Transverse colon (tissue), 4 donors: Measurements from ENCODE around the gene GALNT10. TPM values are rescaled to one million over a fixed set of nuclear protein-coding genes. Genes with fewer than 3 reads are reported as not detected.

Experiments
- DNase-seq: peaks from one replicate; pipeline ENCODE4 v3.0.0-alpha.2; 2019
- H3K27ac ChIP-seq, 4 donors: fragments of 200-600 bp; sonication (generic); 2 replicates each; pipeline ENCODE4 v1.5.1; 2016 to 2018; ENCODE audit warnings: inconsistent platforms in 4 of 4
- H3K27me3 ChIP-seq: fragments of 200-600 bp; sonication (generic); 2 replicates; pipeline ENCODE4 v1.5.1; 2017; ENCODE audit warnings: inconsistent platforms
- H3K36me3 ChIP-seq, 4 donors: fragments of 200-600 bp; sonication (generic); 2 replicates each; pipeline ENCODE4 v1.5.1; 2017 to 2019; ENCODE audit warnings: inconsistent platforms in 4 of 4
- H3K4me1 ChIP-seq, 4 donors: fragments of 200-600 bp; sonication (generic); 2 replicates each; pipeline ENCODE4 v1.5.1; 2017 to 2020; ENCODE audit warnings: inconsistent platforms in 4 of 4
- H3K4me3 ChIP-seq, 4 donors: fragments of 200-600 bp; sonication (generic); 1 replicate in 1 of 4; 2 replicates in 3 of 4; pipeline versions ENCODE4 v1.5.1 to v1.6.1; 2017 to 2019; ENCODE audit warnings: inconsistent platforms in 4 of 4
- H3K9me3 ChIP-seq, 2 donors: fragments of 200-600 bp; sonication (generic); 2 replicates each; pipeline ENCODE4 v1.5.1; 2017 to 2019; ENCODE audit warnings: inconsistent platforms in 2 of 2
- EP300 ChIP-seq: sonication (generic); formaldehyde crosslinking; IDR thresholded peaks from one replicate; pipeline ENCODE4 v1.6.1; 2017; ENCODE audit warnings: antibody characterized with exemption, low read depth
- POLR2A ChIP-seq: fragments of 450-650 bp; IDR thresholded peaks from one replicate; pipeline ENCODE4 v1.6.1; 2016; ENCODE audit warnings: antibody characterized with exemption, mild to moderate bottlenecking, moderate library complexity
- POLR2AphosphoS5 ChIP-seq, 3 donors: sonication (generic); formaldehyde crosslinking; IDR thresholded peaks; one replicate each; pipeline ENCODE4 v1.6.1; 2016; ENCODE audit warnings: antibody characterized with exemption in 3 of 3
- WGBS, 2 donors: methylation state at CpG; one replicate each; pipeline ENCODE4 v1.1.5; 2018; ENCODE audit warnings: low coverage in 1 of 2; 5-methylcytosine and 5-hydroxymethylcytosine counted together
- in situ Hi-C, 4 donors: fragments of 200-750 bp; cut with MboI; loops; one replicate each; pipeline versions ENCODE4 v1.15.0 to v1.15.1; 2017; ENCODE audit warnings: low sequenced_read_pairs in 3 of 4, low pct_ligation_motif_present in 1 of 4, low pct_unique_long_range_greater_than_20kb in 1 of 4
- intact Hi-C: fragments of 100-400 bp; cut with DNase I; formaldehyde crosslinking; loops from one replicate; pipeline ENCODE4 v1.15.1; 2023; ENCODE audit warnings: low total_unique reads
- total RNA-seq, 4 donors: library from RNA; depleted of rRNA; stranded (reverse); fragments of >200 nt; gene quantifications; one replicate each; pipeline ENCODE4 v1.1.0, GENCODE V29; 2016
- TF ChIP-seq, protein P1 (sequence below), 5 experiments: fragments of 200-600 bp in 3 of 5; fragments of 450-650 bp in 2 of 5; sonication (generic) in 3 of 5; IDR thresholded peaks; 1 replicate in 2 of 5; 2 replicates in 3 of 5; pipeline ENCODE4 v1.5.1; 2016 to 2017; ENCODE audit warnings: antibody characterized with exemption in 5 of 5, inconsistent platforms in 3 of 5, mild to moderate bottlenecking in 2 of 5, moderate library complexity in 1 of 5

Gene GALNT10
- total RNA-seq, 4 donors from 2014 or later, result 18.7 to 142 (median 39.3) TPM

DNA sequence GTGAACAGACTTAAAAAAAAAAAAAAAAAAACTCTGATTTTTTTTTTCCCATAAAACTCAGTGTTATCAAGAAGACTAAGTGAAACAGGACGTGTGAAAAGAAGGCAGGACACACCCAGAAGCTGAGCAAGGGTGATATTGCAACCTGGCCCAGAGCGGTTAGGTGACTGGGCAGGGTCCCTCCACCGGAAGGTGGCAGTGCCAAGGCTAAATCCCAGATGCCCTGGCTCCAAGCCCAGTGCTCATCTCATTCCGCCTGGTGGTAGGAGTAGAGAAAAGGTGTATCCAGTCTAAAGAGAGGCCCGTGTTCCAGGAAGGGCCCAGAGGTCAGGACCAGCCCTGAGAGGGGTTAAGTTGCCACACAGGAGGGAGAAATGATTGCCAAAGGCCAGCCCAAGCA is 203.8 kb downstream of the GALNT10 start:
- Histone ChIP-seq H3K27me3 (no peaks in the 10 kb centered on the region), H3K4me1 (peaks cover 0 to 19% (median 2%) of the 10 kb centered on the region in 4 donors), H3K9me3 (no peaks in the 10 kb centered on the region), H3K36me3 (no peaks in the 10 kb centered on the region), H3K27ac (no peak overlapping the region), H3K4me3 (no peak overlapping the region)
- 39 to 54% methylated on average over 3 to 5 of the region's 5 CpGs for WGBS, 2 donors
- in situ Hi-C loops (no loop called here), intact Hi-C loops (no loop called here)
- peak; percentile 65 for DNase-seq
- TF ChIP-seq, protein P1, sequence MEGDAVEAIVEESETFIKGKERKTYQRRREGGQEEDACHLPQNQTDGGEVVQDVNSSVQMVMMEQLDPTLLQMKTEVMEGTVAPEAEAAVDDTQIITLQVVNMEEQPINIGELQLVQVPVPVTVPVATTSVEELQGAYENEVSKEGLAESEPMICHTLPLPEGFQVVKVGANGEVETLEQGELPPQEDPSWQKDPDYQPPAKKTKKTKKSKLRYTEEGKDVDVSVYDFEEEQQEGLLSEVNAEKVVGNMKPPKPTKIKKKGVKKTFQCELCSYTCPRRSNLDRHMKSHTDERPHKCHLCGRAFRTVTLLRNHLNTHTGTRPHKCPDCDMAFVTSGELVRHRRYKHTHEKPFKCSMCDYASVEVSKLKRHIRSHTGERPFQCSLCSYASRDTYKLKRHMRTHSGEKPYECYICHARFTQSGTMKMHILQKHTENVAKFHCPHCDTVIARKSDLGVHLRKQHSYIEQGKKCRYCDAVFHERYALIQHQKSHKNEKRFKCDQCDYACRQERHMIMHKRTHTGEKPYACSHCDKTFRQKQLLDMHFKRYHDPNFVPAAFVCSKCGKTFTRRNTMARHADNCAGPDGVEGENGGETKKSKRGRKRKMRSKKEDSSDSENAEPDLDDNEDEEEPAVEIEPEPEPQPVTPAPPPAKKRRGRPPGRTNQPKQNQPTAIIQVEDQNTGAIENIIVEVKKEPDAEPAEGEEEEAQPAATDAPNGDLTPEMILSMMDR (IDR thresholded peaks at IDR 0.05), result peak in 3 of 5 experiments; percentile 20 to 39 (median 32)
- no peak for TF ChIP-seq POLR2A

GRCh38 chr5:154395407-154396106 is 205.0 kb downstream of the GALNT10 start:
- Histone ChIP-seq H3K27ac (no peak overlapping the region), H3K9me3 (no peaks in the 10 kb centered on the region), H3K36me3 (no peaks in the 10 kb centered on the region), H3K4me1 (peaks cover 0 to 19% (median 2%) of the 10 kb centered on the region in 4 donors), H3K4me3 (no peak overlapping the region), H3K27me3 (no peaks in the 10 kb centered on the region)
- intact Hi-C loops, result no loop called here
- in situ Hi-C loops, result loop anchor here in 1 of 4 donors (5.0 kb wide), 1 partner anchor 208 kb away; no protein-coding TSS in a partner anchor
- WGBS, 2 donors, result 61 to 91% methylated on average over 5 to 14 of the region's 14 CpGs
- TF ChIP-seq, protein P1 (IDR thresholded peaks at IDR 0.05), result no peak
- TF ChIP-seq POLR2A (no peak), POLR2AphosphoS5 (IDR thresholded peaks at IDR 0.05) (no peak), EP300 (no peak)
- peak; percentile 47 for DNase-seq

DNA sequence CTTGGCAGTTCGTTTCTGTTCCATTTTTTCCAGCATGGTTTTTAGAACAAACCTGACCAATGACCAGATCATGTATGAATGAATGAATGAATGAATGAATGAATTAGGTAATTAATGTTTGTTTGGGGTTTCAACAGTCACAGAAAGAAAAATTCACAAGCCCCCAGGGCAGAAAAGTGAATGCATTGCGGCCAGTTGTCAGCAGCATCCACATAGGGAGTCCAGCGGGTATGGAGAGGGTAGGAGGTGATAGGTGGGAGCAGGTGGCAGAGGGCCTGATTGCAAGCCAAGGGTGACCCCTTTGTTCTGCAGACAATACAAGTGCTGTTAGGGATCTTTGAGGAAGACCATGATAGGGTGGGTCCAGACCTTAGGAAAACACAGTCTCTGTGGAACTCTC is 205.6 kb downstream of the GALNT10 start:
- 83 to 100% methylated on average over 2 to 3 of the region's 3 CpGs for WGBS, 2 donors
- in situ Hi-C loops (loop anchor here in 1 of 4 donors (5.0 kb wide), 1 partner anchor 209 kb away; no protein-coding TSS in a partner anchor), intact Hi-C loops (no loop called here)
- H3K9me3 ChIP-seq, result no peaks in the 10 kb centered on the region
- no peak overlapping the region for H3K4me3 ChIP-seq
- H3K36me3 ChIP-seq, result no peaks in the 10 kb centered on the region
- TF ChIP-seq, protein P1 (IDR thresholded peaks at IDR 0.05), result no peak
- TF ChIP-seq EP300, result no peak
- no peak for TF ChIP-seq POLR2AphosphoS5 (IDR thresholded peaks at IDR 0.05)
- no peak for TF ChIP-seq POLR2A
- no peaks in the 10 kb centered on the region for H3K27me3 ChIP-seq
- peaks cover 0 to 19% (median 2%) of the 10 kb centered on the region in 4 donors for H3K4me1 ChIP-seq
- no peak overlapping the region for H3K27ac ChIP-seq
- DNase-seq, result no peak

- H3K27me3 ChIP-seq, result no peaks in the 10 kb centered on the region
- no peak overlapping the region for H3K27ac ChIP-seq
- H3K4me3 ChIP-seq, result no peak overlapping the region
- WGBS, 2 donors, result 41 to 56% methylated on average over 6 to 10 of the region's 10 CpGs
- no peaks in the 10 kb centered on the region for H3K9me3 ChIP-seq
- peaks cover 0 to 19% (median 2%) of the 10 kb centered on the region in 4 donors for H3K4me1 ChIP-seq
- TF ChIP-seq POLR2AphosphoS5 (IDR thresholded peaks at IDR 0.05), result no peak
- no peak for TF ChIP-seq POLR2A
- TF ChIP-seq, protein P1 (IDR thresholded peaks at IDR 0.05), result no peak
- no peak for TF ChIP-seq EP300
- no peaks in the 10 kb centered on the region for H3K36me3 ChIP-seq
- in situ Hi-C loops, result loop anchor here in 1 of 4 donors (5.0 kb wide), 1 partner anchor 211 kb away; no protein-coding TSS in a partner anchor
- peak; percentile 71 for DNase-seq
- intact Hi-C loops, result no loop called here
These were observed 207.3 kb downstream of the GALNT10 start for GRCh38 chr5:154397652-154398406.
